HCT116 (cell line): ENCODE data around the gene SLC47A2.

Source experiments
- CBX3 ChIP-seq: IDR thresholded peaks from 2 replicates; pipeline ENCODE4 v1.6.1; 2012; ENCODE audit warnings: low read depth
- EZH2 ChIP-seq: fragments of 200-600 bp; sonication (generic); IDR thresholded peaks from 2 replicates; pipeline ENCODE4 v1.6.1; 2017; ENCODE audit warnings: antibody characterized with exemption, mixed run types
- FOSL1 ChIP-seq: IDR thresholded peaks from 2 replicates; pipeline ENCODE4 v1.6.1; 2012; ENCODE audit warnings: low read depth
- POLR2A ChIP-seq: IDR thresholded peaks from 2 replicates; pipeline ENCODE4 v1.7.0; 2011; ENCODE audit warnings: borderline replicate concordance; ENCODE audit not compliant: insufficient read depth, insufficient read length; ENCODE audit errors: extremely low read depth
- POLR2AphosphoS5 ChIP-seq: IDR thresholded peaks from 2 replicates; pipeline ENCODE4 v1.6.1; 2011; ENCODE audit warnings: mild to moderate bottlenecking, low read depth, low read length, moderate library complexity
- RAD21 ChIP-seq: IDR thresholded peaks from 2 replicates; pipeline ENCODE4 v1.6.1; 2012; ENCODE audit warnings: low read depth, mild to moderate bottlenecking
- SRF ChIP-seq: IDR thresholded peaks from 2 replicates; pipeline ENCODE4 v1.6.1; 2012; ENCODE audit warnings: low read depth
- TCF7L2 ChIP-seq: IDR thresholded peaks from 2 replicates; pipeline ENCODE4 v1.7.0; 2011; ENCODE audit warnings: borderline replicate concordance, inconsistent platforms; ENCODE audit not compliant: insufficient read depth, insufficient read length; ENCODE audit errors: extremely low read depth
- YY1 ChIP-seq: IDR thresholded peaks from 2 replicates; pipeline ENCODE4 v1.6.1; 2011; ENCODE audit warnings: low read length, low read depth, moderate library complexity, mild to moderate bottlenecking; ENCODE audit not compliant: insufficient replicate concordance; ENCODE audit errors: extremely low read depth
- ZNF274 ChIP-seq: fragments of 200-500 bp; sonication (Bioruptor generic); IDR thresholded peaks from 2 replicates; pipeline ENCODE4 v1.6.1; 2014; ENCODE audit warnings: mild to moderate bottlenecking, low read depth, low read length, inconsistent platforms
- TF ChIP-seq, protein P1 (sequence below): IDR thresholded peaks from 2 replicates; pipeline ENCODE4 v1.6.1; 2012
- TF ChIP-seq, protein P2 (sequence below), 3 experiments: fragments of 200-600 bp in 1 of 3; sonication (generic) in 1 of 3; IDR thresholded peaks in 2 of 3; conservative IDR thresholded peaks in 1 of 3; 2 replicates each; pipeline ENCODE4 v1.5.1; 2012 to 2017; ENCODE audit warnings: low read depth in 2 of 3, low read length in 2 of 3, antibody characterized with exemption in 1 of 3, borderline replicate concordance in 1 of 3, control low read depth in 1 of 3, mild to moderate bottlenecking in 1 of 3, mixed read lengths in 1 of 3, mixed run types in 1 of 3, moderate library complexity in 1 of 3; ENCODE audit not compliant: insufficient read depth in 1 of 3

DNA sequence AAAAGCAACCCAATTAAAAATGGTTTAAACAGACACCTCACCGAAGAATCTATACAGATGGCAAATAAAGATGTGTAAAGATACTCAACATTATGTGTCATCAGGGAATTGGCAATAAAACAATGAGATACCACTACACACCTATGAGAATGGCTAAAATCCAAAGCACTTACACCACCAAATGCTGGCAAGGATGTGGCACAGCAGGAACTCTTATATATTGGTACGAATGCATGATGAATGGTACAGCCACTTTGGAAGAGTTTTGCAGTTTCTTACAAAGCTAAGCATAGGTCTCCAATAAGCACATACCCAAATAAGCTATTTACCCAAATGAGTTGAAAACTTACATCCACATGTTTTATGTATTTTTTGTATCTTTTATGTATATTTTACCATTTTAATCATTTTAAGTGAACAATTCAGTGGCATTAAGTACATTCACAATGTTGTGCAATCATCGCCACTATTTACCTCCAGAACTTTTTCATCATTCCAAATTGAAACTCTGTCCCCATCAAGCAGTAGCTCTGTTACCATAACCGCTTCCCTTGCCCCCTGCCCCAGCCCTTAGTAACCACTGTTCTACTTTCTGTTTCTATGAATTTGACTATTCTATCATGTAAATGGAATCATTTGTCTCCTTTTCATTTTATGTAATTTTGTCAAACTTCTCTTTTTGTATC is 74.6 kb downstream of the SLC47A2 start:
- TF ChIP-seq, protein P1, sequence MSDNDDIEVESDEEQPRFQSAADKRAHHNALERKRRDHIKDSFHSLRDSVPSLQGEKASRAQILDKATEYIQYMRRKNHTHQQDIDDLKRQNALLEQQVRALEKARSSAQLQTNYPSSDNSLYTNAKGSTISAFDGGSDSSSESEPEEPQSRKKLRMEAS, result no peak
- TF ChIP-seq POLR2A (no peak), YY1 (no peak), POLR2AphosphoS5 (no peak), EZH2 (no peak), TCF7L2 (no peak), ZNF274 (no peak), RAD21 (no peak), SRF (no peak), FOSL1 (no peak), CBX3 (no peak)
- TF ChIP-seq, protein P2, sequence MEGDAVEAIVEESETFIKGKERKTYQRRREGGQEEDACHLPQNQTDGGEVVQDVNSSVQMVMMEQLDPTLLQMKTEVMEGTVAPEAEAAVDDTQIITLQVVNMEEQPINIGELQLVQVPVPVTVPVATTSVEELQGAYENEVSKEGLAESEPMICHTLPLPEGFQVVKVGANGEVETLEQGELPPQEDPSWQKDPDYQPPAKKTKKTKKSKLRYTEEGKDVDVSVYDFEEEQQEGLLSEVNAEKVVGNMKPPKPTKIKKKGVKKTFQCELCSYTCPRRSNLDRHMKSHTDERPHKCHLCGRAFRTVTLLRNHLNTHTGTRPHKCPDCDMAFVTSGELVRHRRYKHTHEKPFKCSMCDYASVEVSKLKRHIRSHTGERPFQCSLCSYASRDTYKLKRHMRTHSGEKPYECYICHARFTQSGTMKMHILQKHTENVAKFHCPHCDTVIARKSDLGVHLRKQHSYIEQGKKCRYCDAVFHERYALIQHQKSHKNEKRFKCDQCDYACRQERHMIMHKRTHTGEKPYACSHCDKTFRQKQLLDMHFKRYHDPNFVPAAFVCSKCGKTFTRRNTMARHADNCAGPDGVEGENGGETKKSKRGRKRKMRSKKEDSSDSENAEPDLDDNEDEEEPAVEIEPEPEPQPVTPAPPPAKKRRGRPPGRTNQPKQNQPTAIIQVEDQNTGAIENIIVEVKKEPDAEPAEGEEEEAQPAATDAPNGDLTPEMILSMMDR (IDR thresholded peaks at IDR 0.05 in 2 of 3, conservative IDR thresholded peaks at IDR 0.05 in 1 of 3; ENCODE audit: borderline replicate concordance in 1 of 3, insufficient read depth in 1 of 3, low read depth in 2 of 3, low read length in 2 of 3), result no peak
